ENCODE data around the gene CDK15.

DNA sequence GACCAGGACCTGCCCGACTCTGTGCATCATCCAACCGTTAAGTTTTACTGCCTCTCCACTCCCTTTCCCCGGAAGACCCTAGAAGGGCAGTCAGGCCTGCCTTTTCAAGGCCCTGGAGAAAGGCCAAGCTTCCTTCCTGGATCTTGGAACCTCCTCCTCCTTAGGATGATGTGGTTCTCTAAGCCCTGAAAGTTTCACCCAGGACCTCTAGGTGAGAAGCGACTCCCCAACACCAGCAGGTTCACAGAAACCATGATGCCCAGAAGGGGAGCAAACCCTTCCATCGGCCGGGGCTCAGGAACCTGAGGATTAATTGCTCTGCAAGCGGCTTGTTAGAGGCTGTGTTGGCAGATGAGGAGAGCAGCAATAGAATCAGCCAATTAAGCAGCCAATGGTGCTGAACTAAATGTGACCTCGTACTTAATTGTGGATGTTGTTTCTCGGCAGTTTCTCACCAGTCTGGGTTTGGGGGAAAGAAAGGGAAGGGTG lies 133.2 kb downstream of the CDK15 start:
- TF ChIP-seq POLR2AphosphoS5 (IDR thresholded peaks at IDR 0.05; ENCODE audit: borderline replicate concordance, low read depth, low read length) = no peak
- no peak for TF ChIP-seq EZH2 (IDR thresholded peaks at IDR 0.05)
